Kidney epithelial cell (primary cell): ENCODE results near the gene OCA2. TPM values are rescaled to one million over a fixed set of nuclear protein-coding genes. Genes with fewer than 3 reads are reported as not detected.

Source experiments
- DNase-seq: peaks from one replicate; pipeline ENCODE4 v3.0.0-alpha.2; 2010; ENCODE audit warnings: low read depth
- H3K27me3 ChIP-seq: 2 replicates; pipeline ENCODE4 v1.6.0; 2011; ENCODE audit warnings: low read length; ENCODE audit not compliant: control insufficient read depth, insufficient read depth
- H3K36me3 ChIP-seq: 2 replicates; pipeline ENCODE4 v1.5.1; 2011; ENCODE audit warnings: low read length; ENCODE audit not compliant: control insufficient read depth, insufficient read depth
- H3K4me3 ChIP-seq: 2 replicates; pipeline ENCODE4 v1.5.1; 2011; ENCODE audit warnings: low read depth, mild to moderate bottlenecking, control low read depth, low read length
- CTCF ChIP-seq: IDR thresholded peaks from 2 replicates; pipeline ENCODE4 v1.5.1; 2011; ENCODE audit warnings: mild to moderate bottlenecking, moderate library complexity, low read length, control low read depth, inconsistent platforms; ENCODE audit not compliant: insufficient read depth, poor library complexity, severe bottlenecking
- total RNA-seq: library from RNA; depleted of rRNA; stranded (reverse); fragments of >200 nt; gene quantifications from 2 replicates; pipeline ENCODE4 v1.2.3, GENCODE V29; 2015

OCA2 gene
- total RNA-seq, 1 donor from 2014 or later, result 0.29 TPM

DNA sequence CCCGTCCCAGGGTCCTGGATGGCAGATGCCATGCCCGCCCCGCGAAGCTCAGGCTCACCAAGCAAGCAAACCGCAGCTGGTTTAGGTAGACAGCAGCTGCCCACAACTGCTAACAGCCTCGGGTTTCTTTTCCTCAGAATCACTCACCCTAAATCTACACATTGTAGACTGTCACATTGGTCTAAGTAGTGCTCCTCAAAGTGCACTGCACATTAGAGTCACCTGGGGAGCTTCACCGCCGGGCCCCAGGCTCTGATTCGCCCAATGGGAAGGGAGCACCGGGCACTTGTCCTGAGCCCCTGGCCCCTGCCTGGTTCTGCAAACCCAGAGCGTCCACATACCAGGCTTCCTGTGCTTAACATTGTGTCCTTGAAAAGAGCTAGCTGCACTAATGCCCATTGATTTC, 752 bp downstream of the OCA2 start:
- H3K4me3 ChIP-seq, result no peak overlapping the region
- no peak for TF ChIP-seq CTCF
- DNase-seq, result no peak
- no peaks in the 10 kb centered on the region for H3K36me3 ChIP-seq
- H3K27me3 ChIP-seq, result peaks cover 80% of the 10 kb centered on the region

DNA sequence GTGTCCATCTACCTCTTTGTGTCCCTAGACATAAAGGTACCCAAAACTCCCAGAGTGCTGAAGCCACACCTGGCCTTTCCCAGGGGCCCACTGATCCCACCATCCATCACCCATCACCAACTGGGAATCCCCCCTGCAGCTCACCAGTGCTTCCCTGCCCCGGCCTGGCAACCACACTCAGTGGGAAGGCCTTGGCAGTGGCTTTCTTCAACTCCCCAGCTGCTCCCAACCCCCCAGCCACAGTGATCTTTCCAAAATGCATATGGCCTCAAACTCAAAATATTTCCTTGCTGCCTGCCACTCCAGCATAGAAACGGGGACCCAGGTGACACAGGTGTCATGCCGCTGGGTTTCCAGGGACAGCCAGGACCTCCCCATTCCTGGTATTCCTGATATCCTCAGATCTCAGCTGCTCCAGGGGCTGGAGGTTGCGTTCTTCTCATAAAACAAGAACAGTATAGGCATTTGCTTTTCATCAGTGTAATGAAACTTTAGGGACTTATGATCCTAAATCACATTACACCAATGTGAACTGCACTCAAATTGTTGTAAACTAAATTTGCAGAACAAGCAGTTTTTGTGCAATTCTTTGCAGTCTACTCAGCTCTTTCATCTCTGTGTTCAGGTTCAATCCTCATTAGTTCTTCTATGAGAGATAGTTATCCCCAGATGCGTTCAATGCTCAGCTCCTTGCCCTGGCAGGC, 1.3 kb downstream of the OCA2 start:
- Histone ChIP-seq H3K4me3 (no peak overlapping the region), H3K27me3 (peaks cover 80% of the 10 kb centered on the region), H3K36me3 (no peaks in the 10 kb centered on the region)
- no peak for DNase-seq
- no peak for TF ChIP-seq CTCF

- H3K4me3 ChIP-seq, result peak overlapping the region; percentile 35
- TF ChIP-seq CTCF, result peak; percentile 9
- DNase-seq, result no peak
- no peaks in the 10 kb centered on the region for H3K36me3 ChIP-seq
- H3K27me3 ChIP-seq, result peaks cover 77% of the 10 kb centered on the region
These were observed 2.3 kb downstream of the OCA2 start for GRCh38 chr15:28096670-28097431.

GRCh38 chr15:28096411-28096669, 2.8 kb downstream of the OCA2 start:
- Histone ChIP-seq H3K4me3 (peak overlapping the region; percentile 35), H3K27me3 (peaks cover 74% of the 10 kb centered on the region), H3K36me3 (no peaks in the 10 kb centered on the region)
- no peak for DNase-seq
- TF ChIP-seq CTCF, result no peak

- peaks cover 59% of the 10 kb centered on the region for H3K27me3 ChIP-seq
These were observed 4.2 kb downstream of the OCA2 start for GRCh38 chr15:28094732-28095521.

More at GRCh38 chr15:28094732-28095521, 4.2 kb downstream of the OCA2 start:
- no peaks in the 10 kb centered on the region for H3K36me3 ChIP-seq
- no peak for DNase-seq
- H3K4me3 ChIP-seq, result no peak overlapping the region
- no peak for TF ChIP-seq CTCF
